ENCODE measurements around the gene CRYL1.

- TF ChIP-seq CTCF (IDR thresholded peaks at IDR 0.05) (no peak), POLR2AphosphoS5 (IDR thresholded peaks at IDR 0.05) (no peak), EP300 (IDR thresholded peaks at IDR 0.05) (no peak)
Measured at GRCh38 chr13:20388184-20388583, 137.5 kb downstream of the CRYL1 start.

Measured in sigmoid colon (tissue), 4 donors.